Mesenteric fat pad (tissue), 1 donor: ENCODE data around the gene ZFYVE1. TPM values are rescaled to one million over a fixed set of nuclear protein-coding genes. Genes with fewer than 3 reads are reported as not detected.
"Not testable (repeated sequence)": the region's sequence is repeated elsewhere in the genome, so short reads cannot be mapped to it uniquely, and the experiment has no call there.

Experiments used
- DNase-seq: peaks from one replicate; pipeline ENCODE4 v3.0.0-alpha.2; 2020; ENCODE audit warnings: low spot score
- total RNA-seq: library from RNA; stranded (reverse); fragmentation: NEBNext Ultra II Directional; extraction: Animal tissue kit (Norgen Biotek cat#: 25700); gene quantifications from one replicate; pipeline ENCODE4 v1.2.1, GENCODE V29; 2021
- donor health status: DM: yes; HTN: yes; CAD: no.

The ZFYVE1 gene
- total RNA-seq, 1 donor from 2014 or later: 15.5 TPM

DNA sequence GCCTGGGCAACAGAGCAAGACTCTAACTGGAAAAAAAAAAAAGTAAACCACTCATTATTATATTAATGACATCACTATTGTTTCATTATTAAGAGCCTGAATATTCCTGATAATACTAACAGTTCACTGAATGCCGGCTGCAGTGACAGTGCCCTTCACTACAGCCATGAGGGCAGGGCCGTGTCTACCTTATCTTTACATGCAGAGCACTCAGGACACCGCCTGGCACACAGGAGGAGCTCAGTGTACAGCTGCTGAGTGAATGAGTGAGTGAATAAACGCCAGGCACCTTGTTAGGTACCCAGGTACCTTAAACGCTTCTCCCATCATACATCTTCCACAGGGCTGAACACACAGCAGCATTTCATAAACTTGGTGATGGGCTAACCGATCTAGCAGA lies 23.2 kb downstream of the ZFYVE1 start:
- DNase-seq: no peak

DNA sequence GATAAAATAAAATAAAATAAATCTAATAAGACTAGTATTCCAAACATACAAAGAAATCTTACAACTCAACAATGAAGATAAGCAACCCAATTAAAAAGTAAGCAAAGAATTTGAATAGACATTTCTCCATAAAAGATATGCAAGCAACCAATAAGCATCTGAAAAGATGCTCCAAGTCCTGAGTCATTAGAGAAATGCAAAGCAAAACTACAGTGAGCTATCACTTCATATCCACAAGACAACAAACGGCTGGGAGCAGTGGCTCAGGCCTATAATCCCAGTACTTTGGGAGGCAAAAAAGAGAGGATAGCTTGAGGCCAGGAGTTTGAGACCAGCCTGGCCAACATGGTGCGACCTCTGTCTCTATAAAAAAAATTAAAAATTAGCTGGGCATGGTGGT lies 26.8 kb downstream of the ZFYVE1 start:
- no peak for DNase-seq

DNA sequence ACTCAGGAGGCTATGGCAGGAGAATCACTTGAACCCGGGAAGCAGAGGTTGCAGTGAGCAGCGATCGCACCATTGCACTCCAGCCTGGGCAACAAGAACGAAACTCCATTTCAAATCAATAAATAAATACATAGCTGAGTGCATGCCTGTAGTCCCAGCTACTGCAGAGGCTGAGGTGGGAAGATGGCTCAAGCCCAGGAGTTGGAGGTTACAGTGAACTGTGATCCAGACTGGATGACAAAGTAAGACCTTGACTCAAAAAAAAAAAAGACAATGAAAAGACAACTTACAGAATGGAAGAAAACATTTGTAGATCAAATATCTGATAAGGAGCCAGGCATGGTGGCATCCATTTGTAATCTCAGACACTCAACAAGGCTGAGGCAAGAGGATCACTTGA lies 27.6 kb downstream of the ZFYVE1 start:
- DNase-seq: no peak

DNA sequence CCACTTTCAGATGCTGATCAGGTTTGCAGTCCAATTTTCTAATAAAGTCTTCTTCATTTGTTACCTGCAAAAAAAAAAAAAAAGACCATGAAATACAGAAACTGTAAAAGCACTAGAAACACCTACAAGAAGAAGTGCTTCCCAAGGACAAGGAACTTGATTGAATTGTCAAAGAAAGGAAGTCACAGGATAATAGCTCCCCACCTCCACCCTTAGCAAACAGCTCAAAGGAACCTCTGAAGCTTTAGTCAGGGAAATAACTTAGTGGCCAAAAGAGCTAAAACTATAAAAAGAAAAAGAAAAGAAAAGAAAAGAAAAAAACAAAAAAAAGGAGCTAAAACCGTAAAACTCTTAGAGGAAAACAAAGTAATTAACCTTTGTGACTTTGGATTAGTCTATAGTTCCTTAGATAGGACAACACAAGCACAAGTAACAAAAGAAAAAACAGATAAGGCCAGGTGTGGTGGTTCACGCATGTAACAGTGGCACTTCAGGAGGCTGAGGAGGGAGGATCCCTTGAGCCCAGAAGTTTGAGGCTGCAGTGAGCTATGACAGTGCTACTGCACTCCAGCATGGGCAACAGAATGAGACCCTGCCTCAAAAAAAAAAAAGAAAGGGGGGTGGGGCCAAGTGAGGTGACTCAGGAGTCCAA lies 28.5 kb downstream of the ZFYVE1 start:
- DNase-seq: no peak

DNA sequence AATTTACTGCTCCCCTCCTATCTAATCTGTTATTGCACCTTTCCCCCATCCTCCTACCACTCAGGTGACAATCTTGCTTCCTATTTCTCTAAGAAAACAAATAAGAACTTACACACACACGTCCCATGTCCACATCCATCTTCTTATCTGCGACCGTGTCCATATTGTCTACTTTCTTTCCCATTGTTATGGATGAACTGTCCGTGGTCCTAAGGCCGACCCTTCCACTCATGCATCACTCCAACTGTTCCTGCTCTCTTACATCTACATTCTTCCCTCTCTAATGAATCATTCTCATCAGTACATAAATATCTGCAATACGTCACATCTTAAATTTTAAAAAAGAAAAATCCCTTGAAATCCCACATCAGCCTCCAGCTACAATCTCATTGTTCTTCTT lies 30.0 kb downstream of the ZFYVE1 start:
- DNase-seq: no peak

DNA sequence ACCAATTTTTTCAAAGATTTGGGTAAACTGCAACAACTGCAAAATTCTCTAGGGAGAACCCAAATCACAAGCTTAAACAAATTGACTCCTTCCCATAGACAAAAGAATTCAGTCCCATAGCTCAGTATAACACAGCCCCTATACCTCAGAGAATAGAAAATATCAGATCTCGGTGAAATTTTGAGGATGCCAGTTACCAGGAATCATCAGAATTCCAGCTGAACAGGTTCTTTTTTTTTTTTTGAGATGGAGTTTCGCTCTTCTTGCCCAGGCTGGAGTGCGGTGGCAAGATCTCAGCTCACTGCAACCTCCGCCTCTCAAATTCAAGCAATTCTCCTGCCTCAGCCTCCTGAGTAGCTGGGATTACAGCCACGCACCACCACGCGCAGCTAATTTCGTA lies 36.7 kb downstream of the ZFYVE1 start:
- DNase-seq: no peak

DNA sequence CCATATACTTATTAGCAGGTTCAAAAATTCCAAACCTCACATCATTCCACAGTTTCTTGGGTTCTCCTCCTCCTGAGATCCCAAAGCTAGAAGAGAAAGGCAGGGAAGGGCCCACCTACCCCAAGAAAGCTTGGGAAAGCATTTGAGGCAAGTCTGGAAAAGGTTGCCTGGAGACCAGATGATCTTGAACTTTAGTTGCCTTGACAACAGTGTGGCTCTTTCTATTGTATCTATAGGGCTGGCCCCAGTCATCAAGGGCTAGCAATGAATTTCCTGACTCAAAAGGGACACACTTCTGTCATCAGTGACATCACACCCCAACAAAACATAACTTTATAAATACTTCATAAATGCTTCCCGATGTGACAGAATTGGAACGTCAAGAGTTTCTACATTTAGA lies 40.0 kb downstream of the ZFYVE1 start:
- no peak for DNase-seq

DNA sequence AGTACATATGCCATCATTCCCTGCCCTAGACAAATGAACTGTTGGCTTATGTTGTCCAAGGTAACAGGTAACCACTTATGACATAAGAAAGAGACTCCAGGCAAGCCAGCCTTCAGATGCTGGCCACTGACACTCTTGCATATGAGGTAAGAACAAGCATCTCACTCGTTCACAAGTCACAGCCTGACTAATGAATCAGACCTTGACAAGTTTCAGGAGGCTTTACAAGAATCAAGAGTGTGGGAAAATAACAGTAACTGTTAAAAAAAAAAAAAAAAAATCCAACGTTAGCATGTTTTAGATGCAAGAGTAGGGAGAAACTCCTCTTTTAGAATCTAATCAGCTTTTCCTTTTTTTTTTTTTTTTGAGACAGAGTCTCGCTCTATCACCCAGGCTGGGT lies 40.7 kb downstream of the ZFYVE1 start:
- DNase-seq: no peak

DNA sequence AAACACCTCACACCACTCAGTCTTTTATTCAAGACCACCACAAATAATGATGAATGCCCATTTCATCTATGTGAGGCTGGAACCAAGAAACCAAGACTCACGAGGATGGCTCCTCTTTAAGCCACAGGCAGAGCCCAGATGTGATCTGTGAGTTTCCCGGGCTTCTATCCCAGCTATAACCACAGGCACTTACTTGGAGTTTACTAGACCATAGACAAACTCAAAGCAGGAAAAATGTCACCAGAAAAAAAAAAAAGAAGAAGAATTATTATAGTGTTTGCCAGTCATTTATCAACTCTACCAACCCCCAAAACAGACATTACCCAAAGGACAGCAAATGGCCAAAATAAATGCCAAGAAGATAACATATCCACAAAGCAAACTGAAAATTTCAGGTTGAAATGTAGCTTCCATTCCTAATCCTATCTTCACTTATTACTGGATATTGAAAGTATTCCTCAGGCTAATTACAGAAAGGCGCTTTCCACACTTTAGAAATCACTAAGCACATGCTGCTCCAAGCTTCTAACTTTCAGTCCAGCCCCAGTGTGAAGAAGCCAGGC lies 44.7 kb downstream of the ZFYVE1 start:
- no peak for DNase-seq

DNA sequence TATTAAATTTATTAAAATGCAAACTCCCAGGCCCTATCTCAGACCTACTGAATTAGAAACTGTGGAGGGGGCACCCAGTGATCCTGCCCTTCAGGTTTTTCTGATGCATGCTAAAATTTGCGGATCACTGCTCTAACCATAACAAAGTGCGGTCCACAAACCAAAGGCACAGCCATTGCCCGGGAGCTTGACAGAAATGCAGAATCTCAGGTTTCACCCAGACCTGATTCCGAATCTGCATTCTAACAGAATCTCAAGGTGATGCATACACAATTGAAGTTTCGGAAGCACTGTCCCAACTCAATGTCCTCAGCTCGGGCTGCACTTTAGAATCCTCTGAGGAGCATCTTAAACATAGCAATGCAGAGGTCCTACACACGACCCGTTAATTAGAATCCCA lies 46.0 kb downstream of the ZFYVE1 start:
- DNase-seq: no peak

DNA sequence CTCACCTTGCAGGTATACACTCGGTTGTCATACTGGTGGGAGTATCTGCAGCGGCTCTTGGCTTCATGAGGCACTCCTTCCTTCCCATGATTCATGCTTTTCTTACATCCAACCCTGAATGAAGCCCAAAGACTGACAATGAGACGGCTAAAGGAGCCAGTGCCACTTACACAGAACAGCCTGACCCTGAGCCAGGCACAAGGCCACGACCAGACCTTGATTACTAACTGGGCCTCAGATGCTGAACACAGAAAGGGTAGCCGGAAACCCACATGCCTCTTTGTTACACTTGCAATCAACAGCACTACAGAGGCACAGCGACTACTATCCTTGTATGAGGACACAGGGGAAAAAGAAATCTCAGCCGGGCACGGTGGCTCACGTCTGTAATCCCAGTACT lies 48.0 kb downstream of the ZFYVE1 start:
- no peak for DNase-seq

DNA sequence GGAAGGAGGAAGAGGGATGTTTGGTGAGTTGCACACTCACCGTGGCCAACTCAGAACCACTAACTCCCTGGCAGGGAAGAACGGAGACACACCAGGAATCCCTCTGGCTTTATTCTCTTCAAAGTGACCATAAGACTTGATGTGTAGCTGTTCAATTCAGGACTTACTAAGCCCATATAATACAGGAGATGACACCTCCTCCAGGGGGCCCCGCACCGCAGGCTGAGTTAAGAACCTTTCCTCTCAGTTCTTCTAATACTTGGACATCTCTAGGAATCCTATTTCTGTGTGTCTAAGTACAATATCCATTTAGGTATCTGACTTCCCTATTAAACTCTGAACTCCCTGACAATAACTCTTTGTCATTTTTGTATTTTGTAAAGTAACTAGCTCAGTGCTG lies 51.1 kb downstream of the ZFYVE1 start:
- no peak for DNase-seq

DNA sequence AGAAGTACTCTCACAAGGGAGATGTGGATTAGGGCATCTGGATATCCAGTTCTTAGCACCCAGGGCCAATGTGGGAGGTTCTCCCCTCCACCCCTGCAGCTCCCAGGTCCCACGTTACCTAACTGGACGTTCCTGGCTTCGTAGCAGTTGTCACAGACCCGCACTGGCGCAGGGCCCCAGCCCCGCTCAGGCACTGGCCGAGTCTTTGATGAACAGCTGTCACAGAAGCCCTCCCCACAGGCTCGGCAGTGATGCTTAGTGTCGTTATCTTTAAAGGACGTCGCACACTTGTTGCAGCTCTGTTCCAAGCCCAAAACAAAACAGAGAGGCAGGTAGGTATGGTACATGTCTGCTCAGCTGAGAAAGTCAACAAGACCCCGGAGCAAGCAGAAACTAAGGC lies 52.2 kb downstream of the ZFYVE1 start:
- DNase-seq: no peak

DNA sequence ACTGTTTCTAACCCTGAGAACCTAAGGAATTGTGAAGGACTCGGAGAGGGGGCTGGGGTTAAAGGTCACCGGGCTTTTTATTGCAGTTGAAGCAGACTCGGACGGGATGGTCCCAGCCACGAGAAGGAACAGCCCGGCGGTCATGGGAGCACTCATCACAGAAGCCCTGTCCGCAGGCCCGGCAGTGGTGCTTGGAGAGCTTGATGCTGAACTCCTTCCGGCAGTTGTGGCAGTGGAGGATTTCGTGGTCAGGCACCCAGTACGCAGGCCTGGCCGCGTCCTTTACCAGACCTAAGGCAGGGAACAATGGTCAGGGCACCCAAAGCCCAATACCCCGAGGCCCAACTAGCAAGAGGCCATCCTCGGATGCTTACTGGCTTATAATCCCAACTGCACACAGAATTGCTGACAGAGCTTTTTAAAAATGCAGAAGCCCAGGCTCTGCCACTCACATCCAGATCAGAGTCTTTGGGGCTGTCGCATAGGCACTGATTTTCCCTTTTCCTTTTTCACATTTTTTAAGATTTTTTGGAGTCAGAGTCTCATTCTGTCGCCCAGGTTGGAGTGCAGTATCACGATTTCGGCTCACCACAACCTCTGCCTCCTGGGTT lies 56.0 kb downstream of the ZFYVE1 start:
- DNase-seq: no peak

DNA sequence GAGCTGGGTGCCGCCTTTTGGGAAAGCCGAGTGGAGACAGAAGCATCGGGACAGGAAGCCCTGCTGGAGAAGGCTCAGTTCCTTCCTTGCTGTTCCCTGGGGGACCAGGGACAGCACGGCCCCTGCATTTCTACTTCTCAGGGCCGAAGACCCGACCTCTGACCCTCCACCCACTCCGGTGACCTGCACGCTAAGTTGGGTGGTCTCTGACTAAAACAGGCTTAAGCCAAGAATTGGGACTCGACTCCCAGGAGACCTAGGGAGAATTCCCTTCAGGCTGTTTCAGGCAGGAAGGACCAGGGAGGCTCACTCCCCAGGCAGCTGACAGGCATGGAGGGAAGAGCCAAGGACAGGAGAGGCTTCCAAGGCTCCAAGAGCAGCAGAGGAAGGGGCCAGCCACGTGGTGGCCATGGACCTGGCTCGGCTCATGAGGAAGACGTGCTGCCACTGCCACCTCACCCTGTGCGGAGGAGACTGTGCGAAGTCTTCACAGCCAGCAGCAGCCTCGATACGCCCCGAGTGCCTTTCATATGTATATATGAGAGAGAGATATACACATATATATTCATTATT lies 56.8 kb downstream of the ZFYVE1 start:
- no peak for DNase-seq

DNA sequence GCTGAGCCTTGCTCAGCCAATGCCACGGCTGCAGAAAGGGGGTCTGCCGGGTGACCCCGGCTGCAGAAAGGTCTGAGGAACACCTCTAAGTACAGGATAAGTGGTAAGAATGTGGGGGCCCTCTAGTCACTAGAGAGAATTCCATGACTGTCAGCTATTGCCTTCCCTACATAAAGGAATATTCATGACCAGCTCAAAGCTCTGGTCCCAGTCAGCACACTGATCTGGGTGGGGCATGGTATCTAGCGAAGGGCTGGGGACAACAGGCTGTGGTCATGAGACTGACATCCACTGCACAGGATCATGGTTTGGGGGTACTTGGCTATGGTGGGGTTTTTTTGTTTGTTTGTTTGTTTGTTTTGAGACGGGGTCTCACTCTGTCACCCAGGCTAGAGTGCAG lies 58.6 kb downstream of the ZFYVE1 start:
- DNase-seq: no peak

DNA sequence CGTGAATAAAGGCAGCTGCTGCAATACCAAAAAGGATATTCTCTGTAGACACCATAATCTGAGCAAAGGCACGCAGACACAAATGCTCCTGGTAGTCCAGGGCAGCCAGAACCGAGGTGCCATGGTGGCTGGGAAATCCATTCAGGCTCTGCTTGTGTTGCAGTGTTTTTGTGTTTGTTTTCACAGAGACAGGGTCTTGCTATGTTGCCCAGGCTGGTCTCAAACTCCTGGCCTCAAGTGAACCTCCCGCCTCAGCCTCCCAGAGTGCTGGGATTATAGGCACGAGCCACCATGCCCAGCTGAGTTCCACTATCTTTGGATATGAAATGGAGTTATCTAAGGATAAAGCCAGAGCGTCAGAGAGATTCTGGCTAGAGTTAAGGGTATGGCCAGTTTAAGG lies 60.9 kb downstream of the ZFYVE1 start:
- no peak for DNase-seq

DNA sequence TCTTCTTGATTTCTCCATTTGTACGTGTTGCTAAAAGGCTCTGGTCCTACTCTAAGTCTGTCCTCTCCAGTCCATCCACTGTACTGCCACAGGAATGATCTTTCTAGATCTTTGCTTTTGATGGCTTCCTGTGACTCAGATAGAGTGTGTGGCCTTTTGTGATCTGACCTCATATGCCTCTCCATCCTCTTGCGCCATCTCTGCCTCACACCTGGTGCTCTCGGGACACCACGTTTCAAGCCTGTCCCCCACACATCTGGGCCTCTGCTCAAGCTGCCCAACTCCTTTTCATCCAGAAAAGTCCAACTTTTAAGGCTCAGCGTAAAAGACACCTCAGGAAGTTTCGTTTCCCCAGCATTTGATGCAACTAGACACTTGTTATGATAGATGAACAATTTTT lies 61.7 kb downstream of the ZFYVE1 start:
- no peak for DNase-seq

DNA sequence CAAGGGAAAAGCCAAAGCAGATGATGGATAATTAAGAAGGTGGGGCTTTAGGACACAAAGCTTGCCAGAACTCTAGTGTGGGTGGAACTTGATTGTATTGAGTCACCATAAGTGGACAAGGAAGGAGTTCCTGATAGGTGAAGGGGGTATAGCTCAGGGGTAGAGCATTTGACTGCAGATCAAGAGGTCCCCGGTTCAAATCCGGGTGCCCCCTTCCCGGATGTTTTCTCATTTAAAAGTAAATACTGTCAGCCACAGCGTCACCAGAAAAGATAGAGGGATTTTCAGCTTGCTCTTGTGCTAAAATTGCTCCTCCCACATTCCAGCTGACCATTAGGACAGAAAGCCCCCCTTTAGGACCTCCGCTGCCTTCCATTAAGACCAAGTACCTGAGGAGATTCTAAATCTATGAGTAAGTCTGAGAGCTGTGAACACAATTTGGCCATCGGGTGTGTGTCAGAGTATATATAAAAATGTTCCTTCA lies 64.0 kb downstream of the ZFYVE1 start:
- no peak for DNase-seq

DNA sequence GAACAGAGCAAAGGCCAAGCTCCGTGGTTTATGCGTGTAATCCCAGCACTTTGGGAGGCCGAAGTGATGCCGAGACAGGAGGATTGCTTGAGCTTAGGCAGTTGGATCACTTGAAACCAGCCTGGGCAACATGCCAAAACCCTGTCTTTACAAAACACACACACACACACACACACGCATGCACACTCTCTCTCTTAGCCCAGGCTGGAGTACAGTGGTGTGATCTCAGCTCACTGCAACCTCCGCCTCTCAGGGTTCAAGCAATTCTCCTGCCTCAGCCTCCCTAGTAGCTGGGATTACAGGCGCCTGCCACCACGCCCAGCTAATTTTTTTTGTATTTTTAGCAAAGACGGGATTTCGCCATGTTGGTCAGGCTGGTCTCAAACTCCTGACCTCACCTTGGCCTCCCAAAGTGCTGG lies 64.6 kb downstream of the ZFYVE1 start:
- not testable (repeated sequence) for DNase-seq

DNA sequence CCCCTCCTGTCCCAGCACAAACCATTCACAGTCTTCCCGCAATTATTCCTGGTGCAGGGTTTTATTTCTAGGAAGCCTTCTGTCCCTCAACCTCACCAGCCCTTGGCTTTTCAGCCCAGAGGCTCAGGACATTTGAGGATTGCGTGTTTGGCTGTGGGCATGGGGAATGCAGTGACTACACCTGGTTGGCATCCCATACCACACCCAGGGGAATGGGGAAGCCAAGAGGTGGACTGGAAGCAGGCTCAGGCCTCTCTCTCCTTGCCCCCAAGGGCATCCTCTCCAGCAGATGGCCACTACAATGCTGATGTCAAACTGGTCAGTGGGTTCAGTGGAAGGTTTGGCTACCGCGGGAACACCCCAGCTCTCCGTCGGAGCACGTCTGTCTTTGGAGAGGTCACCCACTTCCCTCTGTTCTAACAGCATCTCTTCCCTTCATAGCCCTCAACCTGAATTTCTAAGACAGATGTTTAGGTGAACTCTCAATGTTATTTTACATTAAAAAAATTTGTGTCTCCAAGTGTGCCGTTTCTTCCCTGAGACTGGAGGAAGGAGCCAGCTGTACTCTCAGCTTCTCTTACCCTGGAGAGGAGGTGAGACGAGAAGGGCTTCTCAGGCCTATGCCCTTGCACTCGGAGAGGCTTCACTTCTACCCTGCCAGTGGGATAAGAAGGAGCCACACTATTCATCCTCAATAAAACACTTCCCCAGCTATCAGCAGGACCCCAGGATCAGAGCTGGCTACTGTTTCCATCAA lies 65.1 kb downstream of the ZFYVE1 start:
- no peak for DNase-seq

DNA sequence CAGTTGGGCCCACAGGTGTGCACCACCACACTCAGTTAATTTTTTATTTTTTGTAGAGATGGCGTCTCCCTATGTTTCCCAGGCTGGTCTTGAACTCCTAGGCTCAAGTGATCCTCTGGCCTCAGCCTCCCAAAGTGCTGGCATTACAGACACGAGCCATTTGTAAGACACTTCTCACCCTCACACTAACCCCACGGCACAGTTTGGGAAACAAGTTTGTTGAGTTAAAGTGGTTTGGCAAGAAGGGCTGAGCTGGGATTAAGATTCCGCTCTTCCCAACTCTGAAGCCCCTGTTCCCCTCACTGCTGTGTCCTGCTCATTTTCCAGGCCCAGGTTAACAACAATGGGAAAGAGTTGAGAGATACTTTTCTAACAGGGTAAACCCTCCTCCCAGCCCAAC lies 65.9 kb downstream of the ZFYVE1 start:
- DNase-seq: not testable (repeated sequence)
